WTC11 (cell line): ENCODE results near the gene RRP8. TPM values are rescaled to one million over a fixed set of nuclear protein-coding genes. Genes with fewer than 3 reads are reported as not detected.

Experiments
- ATAC-seq: fragments of 200-7000 bp; cut with Tn5 transposase; 2 replicates; pipeline ENCODE4 v1.10.0; 2021; ENCODE audit warnings: mild to moderate bottlenecking, moderate library complexity
- CTCF ChIA-PET: fragments of 300-600 bp; sonication (Branson Sonifier 250); formaldehyde crosslinking; loops from one replicate; lab custom pipeline; 2021; ENCODE audit warnings: antibody characterized with exemption; lab: Charles Lee
- POLR2A ChIA-PET: fragments of 350-600 bp; sonication (Branson Sonifier 250); formaldehyde crosslinking; loops from one replicate; lab custom pipeline; 2021; ENCODE audit warnings: antibody characterized with exemption; lab: Charles Lee
- DNase-seq: peaks from one replicate; pipeline ENCODE4 v3.0.0; 2021; ENCODE audit warnings: low spot score
- H3K27ac Mint-ChIP-seq: 2 replicates; pipeline ENCODE4 v1.8.0; 2021; ENCODE audit warnings: mixed read lengths
- H3K27me3 Mint-ChIP-seq: 2 replicates; pipeline ENCODE4 v1.8.0; 2021; ENCODE audit warnings: low read depth, mild to moderate bottlenecking, moderate library complexity, mixed read lengths
- H3K36me3 Mint-ChIP-seq: 2 replicates; pipeline ENCODE4 v1.8.0; 2021; ENCODE audit warnings: mixed read lengths
- H3K4me1 Mint-ChIP-seq: 2 replicates; pipeline ENCODE4 v1.8.0; 2022; ENCODE audit warnings: mixed read lengths
- H3K4me3 Mint-ChIP-seq: 2 replicates; pipeline ENCODE4 v1.8.0; 2021; ENCODE audit warnings: mild to moderate bottlenecking, moderate library complexity, mixed read lengths
- H3K9me3 Mint-ChIP-seq: 2 replicates; pipeline ENCODE4 v1.8.0; 2021; ENCODE audit warnings: mixed read lengths
- ATF1 ChIP-seq: sonication (generic); formaldehyde crosslinking; IDR thresholded peaks from 2 replicates; pipeline ENCODE4 v1.8.1; 2023; ENCODE audit warnings: mild to moderate bottlenecking, moderate library complexity, missing genetic modification reagents
- CREB1 ChIP-seq: sonication (generic); formaldehyde crosslinking; IDR thresholded peaks from 2 replicates; pipeline ENCODE4 v1.8.0; 2023; ENCODE audit warnings: mild to moderate bottlenecking, missing genetic modification reagents
- ELF4 ChIP-seq: sonication (generic); formaldehyde crosslinking; IDR thresholded peaks from 2 replicates; pipeline ENCODE4 v1.8.1; 2022; ENCODE audit warnings: low read depth, mild to moderate bottlenecking, moderate library complexity, missing genetic modification reagents
- JAZF1 ChIP-seq: fragments of 250-450 bp; sonication (Bioruptor Pico); IDR thresholded peaks from 2 replicates; pipeline ENCODE4 v1.9.0; 2021; ENCODE audit warnings: moderate library complexity, mild to moderate bottlenecking, inconsistent platforms
- KAT7 ChIP-seq: sonication (generic); formaldehyde crosslinking; IDR thresholded peaks from 2 replicates; pipeline ENCODE4 v1.8.1; 2023; ENCODE audit warnings: missing genetic modification reagents, mild to moderate bottlenecking, borderline replicate concordance
- OVOL2 ChIP-seq: fragments of 250-450 bp; sonication (Bioruptor Pico); IDR thresholded peaks from 2 replicates; pipeline ENCODE4 v1.9.0; 2021; ENCODE audit warnings: mild to moderate bottlenecking, borderline replicate concordance
- PRRX2 ChIP-seq: fragments of 250-450 bp; sonication (Bioruptor Pico); IDR thresholded peaks from 2 replicates; pipeline ENCODE4 v1.8.0; 2021; ENCODE audit warnings: mild to moderate bottlenecking
- TEAD4 ChIP-seq: sonication (generic); formaldehyde crosslinking; IDR thresholded peaks from 2 replicates; pipeline ENCODE4 v1.8.0; 2022; ENCODE audit warnings: mild to moderate bottlenecking, missing genetic modification reagents
- TP53 ChIP-seq: sonication (generic); formaldehyde crosslinking; IDR thresholded peaks from 2 replicates; pipeline ENCODE4 v1.8.1; 2023; ENCODE audit warnings: mild to moderate bottlenecking, missing genetic modification reagents
- ZNF138 ChIP-seq: sonication (generic); formaldehyde crosslinking; conservative IDR thresholded peaks from 2 replicates; pipeline ENCODE4 v1.8.1; 2022; ENCODE audit warnings: mild to moderate bottlenecking, moderate library complexity, missing genetic modification reagents
- ZNF219 ChIP-seq: sonication (generic); formaldehyde crosslinking; IDR thresholded peaks from 2 replicates; pipeline ENCODE4 v1.8.0; 2023; ENCODE audit warnings: missing genetic modification reagents, mild to moderate bottlenecking, borderline replicate concordance
- ZNF232 ChIP-seq: sonication (generic); formaldehyde crosslinking; IDR thresholded peaks from 2 replicates; pipeline ENCODE4 v1.8.0; 2022; ENCODE audit warnings: mild to moderate bottlenecking, missing genetic modification reagents
- total RNA-seq: library from RNA; stranded (reverse); gene quantifications from 3 replicates; pipeline ENCODE4 v1.2.3, GENCODE V29; 2021
- TF ChIP-seq, protein P1 (sequence below): sonication (generic); formaldehyde crosslinking; IDR thresholded peaks from 2 replicates; pipeline ENCODE4 v1.8.1; 2022; ENCODE audit warnings: mild to moderate bottlenecking, moderate library complexity, missing genetic modification reagents
- TF ChIP-seq, protein P2 (sequence below): sonication (generic); formaldehyde crosslinking; IDR thresholded peaks from 2 replicates; pipeline ENCODE4 v1.8.0; 2023; ENCODE audit warnings: mild to moderate bottlenecking, missing genetic modification reagents
- TF ChIP-seq, protein P3 (sequence below): sonication (generic); formaldehyde crosslinking; IDR thresholded peaks from 2 replicates; pipeline ENCODE4 v1.8.0; 2022; ENCODE audit warnings: mild to moderate bottlenecking, missing genetic modification reagents
- TF ChIP-seq, protein P4 (sequence below): fragments of 200-600 bp; IDR thresholded peaks from 2 replicates; pipeline ENCODE4 v1.8.0; 2022; ENCODE audit warnings: antibody characterized with exemption
- TF ChIP-seq, protein P5 (sequence below): sonication (generic); formaldehyde crosslinking; IDR thresholded peaks from 2 replicates; pipeline ENCODE4 v1.8.0; 2023; ENCODE audit warnings: missing genetic modification reagents
- TF ChIP-seq, protein P6 (sequence below): sonication (generic); formaldehyde crosslinking; IDR thresholded peaks from 2 replicates; pipeline ENCODE4 v1.8.1; 2022; ENCODE audit warnings: mild to moderate bottlenecking, missing genetic modification reagents, moderate library complexity, borderline replicate concordance

RRP8 gene
- total RNA-seq, 1 experiment from 2014 or later: 15.0 TPM

DNA sequence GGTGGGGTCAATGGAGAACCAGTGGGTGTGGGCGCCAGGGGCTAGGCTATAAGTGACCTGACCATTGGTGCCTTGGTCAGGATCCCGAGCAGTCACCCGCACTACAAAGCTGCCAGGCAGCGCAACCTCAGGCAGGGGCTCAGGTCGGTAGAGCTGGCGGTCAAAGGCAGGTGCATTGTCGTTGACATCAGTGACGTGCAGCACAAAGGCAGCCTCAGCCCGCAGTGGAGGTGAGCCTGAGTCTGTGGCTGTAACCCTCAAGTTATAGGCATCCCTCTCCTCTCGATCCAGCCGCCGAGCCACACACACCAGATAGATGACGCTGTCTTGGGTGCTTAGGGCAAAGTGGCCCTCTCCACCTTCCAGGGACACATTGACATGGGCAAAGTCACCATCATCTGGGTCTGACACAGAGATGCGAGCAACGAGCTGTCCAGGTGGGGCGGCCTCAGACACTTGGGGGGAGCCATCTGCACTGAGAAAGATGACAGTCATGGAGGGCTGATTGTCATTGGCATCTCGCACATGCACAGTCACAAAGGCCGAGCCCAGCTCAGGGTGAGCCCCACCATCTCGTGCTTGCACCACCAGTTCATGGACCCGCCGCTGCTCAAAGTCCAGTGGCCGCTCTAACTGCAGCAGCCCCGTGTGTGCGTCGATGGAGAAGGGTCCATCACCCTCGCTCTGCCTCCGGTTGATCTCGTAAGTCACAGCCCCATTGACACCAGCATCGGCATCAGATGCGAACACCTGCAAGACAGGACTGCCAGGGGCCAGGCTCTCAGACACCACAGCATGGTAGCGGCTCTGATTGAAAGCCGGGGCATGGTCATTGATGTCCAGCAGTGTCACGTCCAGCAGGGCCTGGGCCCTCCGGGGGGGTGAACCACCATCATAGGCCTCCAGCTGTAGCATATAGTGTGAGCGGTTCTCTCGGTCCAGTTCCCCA is 36.9 kb upstream of the RRP8 start:
- Mint-ChIP-seq H3K36me3 (no peaks in the 10 kb centered on the region), H3K27me3 (no peaks in the 10 kb centered on the region), H3K9me3 (no peaks in the 10 kb centered on the region), H3K4me3 (no peak overlapping the region), H3K27ac (no peak overlapping the region), H3K4me1 (no peaks in the 10 kb centered on the region)
- TF ChIP-seq TP53 (no peak), KAT7 (CRISPR knock-in tag) (no peak), ZNF219 (CRISPR knock-in tag) (no peak), PRRX2 (no peak), JAZF1 (CRISPR knock-in tag) (no peak)
- TF ChIP-seq, protein P1, sequence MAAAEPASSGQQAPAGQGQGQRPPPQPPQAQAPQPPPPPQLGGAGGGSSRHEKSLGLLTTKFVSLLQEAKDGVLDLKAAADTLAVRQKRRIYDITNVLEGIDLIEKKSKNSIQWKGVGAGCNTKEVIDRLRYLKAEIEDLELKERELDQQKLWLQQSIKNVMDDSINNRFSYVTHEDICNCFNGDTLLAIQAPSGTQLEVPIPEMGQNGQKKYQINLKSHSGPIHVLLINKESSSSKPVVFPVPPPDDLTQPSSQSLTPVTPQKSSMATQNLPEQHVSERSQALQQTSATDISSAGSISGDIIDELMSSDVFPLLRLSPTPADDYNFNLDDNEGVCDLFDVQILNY (CRISPR knock-in tag): no peak
- TF ChIP-seq, protein P2, sequence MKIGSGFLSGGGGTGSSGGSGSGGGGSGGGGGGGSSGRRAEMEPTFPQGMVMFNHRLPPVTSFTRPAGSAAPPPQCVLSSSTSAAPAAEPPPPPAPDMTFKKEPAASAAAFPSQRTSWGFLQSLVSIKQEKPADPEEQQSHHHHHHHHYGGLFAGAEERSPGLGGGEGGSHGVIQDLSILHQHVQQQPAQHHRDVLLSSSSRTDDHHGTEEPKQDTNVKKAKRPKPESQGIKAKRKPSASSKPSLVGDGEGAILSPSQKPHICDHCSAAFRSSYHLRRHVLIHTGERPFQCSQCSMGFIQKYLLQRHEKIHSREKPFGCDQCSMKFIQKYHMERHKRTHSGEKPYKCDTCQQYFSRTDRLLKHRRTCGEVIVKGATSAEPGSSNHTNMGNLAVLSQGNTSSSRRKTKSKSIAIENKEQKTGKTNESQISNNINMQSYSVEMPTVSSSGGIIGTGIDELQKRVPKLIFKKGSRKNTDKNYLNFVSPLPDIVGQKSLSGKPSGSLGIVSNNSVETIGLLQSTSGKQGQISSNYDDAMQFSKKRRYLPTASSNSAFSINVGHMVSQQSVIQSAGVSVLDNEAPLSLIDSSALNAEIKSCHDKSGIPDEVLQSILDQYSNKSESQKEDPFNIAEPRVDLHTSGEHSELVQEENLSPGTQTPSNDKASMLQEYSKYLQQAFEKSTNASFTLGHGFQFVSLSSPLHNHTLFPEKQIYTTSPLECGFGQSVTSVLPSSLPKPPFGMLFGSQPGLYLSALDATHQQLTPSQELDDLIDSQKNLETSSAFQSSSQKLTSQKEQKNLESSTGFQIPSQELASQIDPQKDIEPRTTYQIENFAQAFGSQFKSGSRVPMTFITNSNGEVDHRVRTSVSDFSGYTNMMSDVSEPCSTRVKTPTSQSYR (CRISPR knock-in tag): no peak
- TF ChIP-seq, protein P3, sequence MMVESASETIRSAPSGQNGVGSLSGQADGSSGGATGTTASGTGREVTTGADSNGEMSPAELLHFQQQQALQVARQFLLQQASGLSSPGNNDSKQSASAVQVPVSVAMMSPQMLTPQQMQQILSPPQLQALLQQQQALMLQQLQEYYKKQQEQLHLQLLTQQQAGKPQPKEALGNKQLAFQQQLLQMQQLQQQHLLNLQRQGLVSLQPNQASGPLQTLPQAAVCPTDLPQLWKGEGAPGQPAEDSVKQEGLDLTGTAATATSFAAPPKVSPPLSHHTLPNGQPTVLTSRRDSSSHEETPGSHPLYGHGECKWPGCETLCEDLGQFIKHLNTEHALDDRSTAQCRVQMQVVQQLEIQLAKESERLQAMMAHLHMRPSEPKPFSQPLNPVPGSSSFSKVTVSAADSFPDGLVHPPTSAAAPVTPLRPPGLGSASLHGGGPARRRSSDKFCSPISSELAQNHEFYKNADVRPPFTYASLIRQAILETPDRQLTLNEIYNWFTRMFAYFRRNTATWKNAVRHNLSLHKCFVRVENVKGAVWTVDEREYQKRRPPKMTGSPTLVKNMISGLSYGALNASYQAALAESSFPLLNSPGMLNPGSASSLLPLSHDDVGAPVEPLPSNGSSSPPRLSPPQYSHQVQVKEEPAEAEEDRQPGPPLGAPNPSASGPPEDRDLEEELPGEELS (CRISPR knock-in tag): no peak
- POLR2A ChIA-PET: interaction anchor here (0.5 to 0.7 kb wide), 2 partner anchors 21 to 29 kb away, joined by 3 read pairs; partner anchors contain the start of gene TAF10
- CTCF ChIA-PET: interaction anchor here (1.0 to 1.2 kb wide), 2 partner anchors 109 to 115 kb away, joined by 3 read pairs; no protein-coding TSS in a partner anchor
- ATAC-seq (no peak), DNase-seq (no peak)

DNA sequence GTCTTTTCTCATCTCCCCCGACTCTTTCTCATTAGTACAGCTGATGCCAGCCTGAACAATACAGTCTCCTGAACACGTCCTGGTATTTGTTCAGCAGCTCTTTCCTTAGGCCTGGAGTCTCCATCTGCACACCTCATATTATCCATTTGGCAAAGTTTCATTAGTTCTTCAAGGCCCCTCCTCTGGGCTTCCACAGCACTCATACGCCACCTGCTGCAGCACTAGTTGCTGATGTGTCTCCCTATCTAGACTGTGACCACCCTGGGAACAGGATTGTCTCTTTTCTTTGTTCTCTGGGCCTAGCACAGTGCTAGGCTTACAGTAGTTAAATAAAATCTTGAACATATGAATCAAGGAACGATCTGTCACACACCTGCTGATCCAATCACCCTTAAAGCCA is 35.0 kb upstream of the RRP8 start:
- TF ChIP-seq ZNF219 (CRISPR knock-in tag): no peak
- no peak for TF ChIP-seq TEAD4 (CRISPR knock-in tag)
- no peak for TF ChIP-seq CREB1 (CRISPR knock-in tag)
- TF ChIP-seq ELF4: no peak
- TF ChIP-seq OVOL2 (CRISPR knock-in tag): no peak
- TF ChIP-seq ZNF138: no peak
- Mint-ChIP-seq H3K9me3 (no peaks in the 10 kb centered on the region), H3K4me3 (no peak overlapping the region), H3K36me3 (no peaks in the 10 kb centered on the region), H3K27ac (no peak overlapping the region), H3K4me1 (no peaks in the 10 kb centered on the region), H3K27me3 (no peaks in the 10 kb centered on the region)
- ATAC-seq (no peak), DNase-seq (no peak)
- ChIA-PET POLR2A (no interaction called here), CTCF (interaction anchor here (1.0 to 1.1 kb wide), 2 partner anchors 30 to 70 kb away, joined by 3 read pairs; no protein-coding TSS in a partner anchor)

DNA sequence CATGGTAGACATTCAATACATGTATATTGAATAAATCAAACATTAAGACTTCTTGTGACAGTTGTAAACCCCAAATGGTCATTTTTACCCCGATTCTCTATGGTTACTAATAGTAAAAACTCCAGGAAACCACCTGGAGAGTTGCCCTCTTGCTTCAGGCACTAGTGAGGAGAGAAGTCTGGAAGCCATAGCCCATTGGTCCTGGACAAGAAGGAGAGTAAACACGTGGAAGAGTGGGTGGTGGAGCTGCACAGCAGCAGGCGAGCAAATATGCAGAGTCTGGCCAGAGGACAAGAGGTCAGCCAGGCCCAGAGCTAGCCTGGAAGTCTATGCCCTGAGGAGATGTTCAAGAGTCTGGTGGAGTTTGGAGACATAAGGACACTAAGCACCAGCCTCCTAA is 34.5 kb upstream of the RRP8 start:
- POLR2A ChIA-PET: no interaction called here
- TF ChIP-seq, protein P4, sequence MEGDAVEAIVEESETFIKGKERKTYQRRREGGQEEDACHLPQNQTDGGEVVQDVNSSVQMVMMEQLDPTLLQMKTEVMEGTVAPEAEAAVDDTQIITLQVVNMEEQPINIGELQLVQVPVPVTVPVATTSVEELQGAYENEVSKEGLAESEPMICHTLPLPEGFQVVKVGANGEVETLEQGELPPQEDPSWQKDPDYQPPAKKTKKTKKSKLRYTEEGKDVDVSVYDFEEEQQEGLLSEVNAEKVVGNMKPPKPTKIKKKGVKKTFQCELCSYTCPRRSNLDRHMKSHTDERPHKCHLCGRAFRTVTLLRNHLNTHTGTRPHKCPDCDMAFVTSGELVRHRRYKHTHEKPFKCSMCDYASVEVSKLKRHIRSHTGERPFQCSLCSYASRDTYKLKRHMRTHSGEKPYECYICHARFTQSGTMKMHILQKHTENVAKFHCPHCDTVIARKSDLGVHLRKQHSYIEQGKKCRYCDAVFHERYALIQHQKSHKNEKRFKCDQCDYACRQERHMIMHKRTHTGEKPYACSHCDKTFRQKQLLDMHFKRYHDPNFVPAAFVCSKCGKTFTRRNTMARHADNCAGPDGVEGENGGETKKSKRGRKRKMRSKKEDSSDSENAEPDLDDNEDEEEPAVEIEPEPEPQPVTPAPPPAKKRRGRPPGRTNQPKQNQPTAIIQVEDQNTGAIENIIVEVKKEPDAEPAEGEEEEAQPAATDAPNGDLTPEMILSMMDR: no peak
- TF ChIP-seq ZNF232 (CRISPR knock-in tag) (no peak), ATF1 (CRISPR knock-in tag) (no peak)
- TF ChIP-seq, protein P5, sequence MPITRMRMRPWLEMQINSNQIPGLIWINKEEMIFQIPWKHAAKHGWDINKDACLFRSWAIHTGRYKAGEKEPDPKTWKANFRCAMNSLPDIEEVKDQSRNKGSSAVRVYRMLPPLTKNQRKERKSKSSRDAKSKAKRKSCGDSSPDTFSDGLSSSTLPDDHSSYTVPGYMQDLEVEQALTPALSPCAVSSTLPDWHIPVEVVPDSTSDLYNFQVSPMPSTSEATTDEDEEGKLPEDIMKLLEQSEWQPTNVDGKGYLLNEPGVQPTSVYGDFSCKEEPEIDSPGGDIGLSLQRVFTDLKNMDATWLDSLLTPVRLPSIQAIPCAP (CRISPR knock-in tag): no peak
- TF ChIP-seq, protein P6, sequence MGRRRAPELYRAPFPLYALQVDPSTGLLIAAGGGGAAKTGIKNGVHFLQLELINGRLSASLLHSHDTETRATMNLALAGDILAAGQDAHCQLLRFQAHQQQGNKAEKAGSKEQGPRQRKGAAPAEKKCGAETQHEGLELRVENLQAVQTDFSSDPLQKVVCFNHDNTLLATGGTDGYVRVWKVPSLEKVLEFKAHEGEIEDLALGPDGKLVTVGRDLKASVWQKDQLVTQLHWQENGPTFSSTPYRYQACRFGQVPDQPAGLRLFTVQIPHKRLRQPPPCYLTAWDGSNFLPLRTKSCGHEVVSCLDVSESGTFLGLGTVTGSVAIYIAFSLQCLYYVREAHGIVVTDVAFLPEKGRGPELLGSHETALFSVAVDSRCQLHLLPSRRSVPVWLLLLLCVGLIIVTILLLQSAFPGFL (CRISPR knock-in tag): no peak

More for the DNA sequence above, 34.5 kb upstream of the RRP8 start:
- no peaks in the 10 kb centered on the region for H3K27me3 Mint-ChIP-seq
- H3K27ac Mint-ChIP-seq: no peak overlapping the region
- no peak overlapping the region for H3K4me3 Mint-ChIP-seq
- DNase-seq: no peak
- H3K4me1 Mint-ChIP-seq: no peaks in the 10 kb centered on the region
- CTCF ChIA-PET: interaction anchor here (1.0 kb wide), 1 partner anchor 70 kb away, joined by 3 read pairs; no protein-coding TSS in a partner anchor
- ATAC-seq: no peak
- no peaks in the 10 kb centered on the region for H3K36me3 Mint-ChIP-seq
- no peaks in the 10 kb centered on the region for H3K9me3 Mint-ChIP-seq
